B cell (primary cell): ENCODE results near the gene KRTAP4-6. TPM values are rescaled to one million over a fixed set of nuclear protein-coding genes. Genes with fewer than 3 reads are reported as not detected.
"Not testable (repeated sequence)": the region's sequence is repeated elsewhere in the genome, so short reads cannot be mapped to it uniquely, and the experiment has no call there.

Experiments
- ATAC-seq: fragments of 200-7000 bp; cut with Tn5 transposase; one replicate; pipeline ENCODE4 v1.10.0; 2021; ENCODE audit warnings: low read depth, mild to moderate bottlenecking, moderate number of reproducible peaks, moderate library complexity
- CTCF ChIA-PET: fragments of 350-600 bp; sonication (Branson Sonifier 250); formaldehyde crosslinking; loops from one replicate; lab custom pipeline; 2021; ENCODE audit warnings: antibody characterized with exemption, inconsistent platforms; lab: Charles Lee
- POLR2A ChIA-PET: fragments of 350-600 bp; sonication (Branson Sonifier 250); formaldehyde crosslinking; loops from one replicate; lab custom pipeline; 2021; ENCODE audit warnings: antibody characterized with exemption; lab: Charles Lee
- DNase-seq: peaks from one replicate; pipeline ENCODE4 v3.0.0; 2013
- H2AFZ ChIP-seq: 2 replicates; pipeline ENCODE4 v1.6.1; 2012; ENCODE audit warnings: mild to moderate bottlenecking, low read depth, low read length; ENCODE audit not compliant: insufficient read depth, poor library complexity, severe bottlenecking
- H3K27ac ChIP-seq, 2 donors: 1 replicate in 1 of 2; 2 replicates in 1 of 2; pipeline ENCODE4 v1.5.1; 2012 to 2013; ENCODE audit warnings: low read length in 2 of 2, mild to moderate bottlenecking in 2 of 2, moderate library complexity in 1 of 2
- H3K27me3 ChIP-seq, 4 experiments: fragments of 200-600 bp in 1 of 4; sonication (generic) in 1 of 4; replicated peaks in 1 of 4; 1 replicate in 2 of 4; 2 replicates in 2 of 4; pipeline versions ENCODE4 v1.6.1 to v1.7.0; 2013 to 2016; ENCODE audit warnings: low read length in 3 of 4, mild to moderate bottlenecking in 2 of 4, mixed read lengths in 1 of 4, moderate library complexity in 1 of 4; ENCODE audit not compliant: insufficient read depth in 4 of 4, control insufficient read depth in 3 of 4; ENCODE audit errors: control extremely low read depth in 1 of 4
- H3K36me3 ChIP-seq, 2 experiments: replicated peaks in 1 of 2; 1 replicate in 1 of 2; 2 replicates in 1 of 2; pipeline versions ENCODE4 v1.6.1 to v1.7.1; 2013; ENCODE audit warnings: low read length in 1 of 2; ENCODE audit not compliant: insufficient read depth in 2 of 2, control insufficient read depth in 1 of 2; ENCODE audit errors: control extremely low read depth in 1 of 2, extremely low read depth in 1 of 2
- H3K4me1 ChIP-seq, 2 donors: fragments of 200-600 bp in 1 of 2; sonication (generic) in 1 of 2; 1 replicate in 1 of 2; 2 replicates in 1 of 2; pipeline versions ENCODE4 v1.5.1 to v1.6.1; 2013 to 2017; ENCODE audit warnings: low read length in 2 of 2; ENCODE audit not compliant: control insufficient read depth in 2 of 2, insufficient read depth in 2 of 2
- H3K4me2 ChIP-seq: replicated peaks from 2 replicates; pipeline ENCODE3; 2012; ENCODE audit warnings: mild to moderate bottlenecking, low read depth, low read length; ENCODE audit not compliant: poor library complexity, severe bottlenecking
- H3K4me3 ChIP-seq, 5 experiments: fragments of 200-600 bp in 1 of 5; sonication (generic) in 1 of 5; 1 replicate in 3 of 5; 2 replicates in 2 of 5; pipeline versions ENCODE4 v1.5.1 to v1.7.0; 2011 to 2016; ENCODE audit warnings: low read length in 4 of 5, mild to moderate bottlenecking in 4 of 5, low read depth in 2 of 5, control low read depth in 1 of 5, moderate library complexity in 1 of 5; ENCODE audit not compliant: insufficient read depth in 1 of 5; ENCODE audit errors: control extremely low read depth in 1 of 5, extremely low read depth in 1 of 5
- H3K79me2 ChIP-seq: fragments of 200-600 bp; sonication (generic); one replicate; pipeline ENCODE4 v1.6.0; 2016; ENCODE audit warnings: low read length; ENCODE audit not compliant: control insufficient read depth, insufficient read depth
- H3K9ac ChIP-seq: fragments of 200-600 bp; sonication (generic); 2 replicates; pipeline ENCODE4 v1.6.1; 2017; ENCODE audit warnings: mild to moderate bottlenecking, low read length, moderate library complexity
- H3K9me3 ChIP-seq, 3 donors: one replicate each; pipeline versions ENCODE4 v1.6.1 to v1.7.1; 2013; ENCODE audit warnings: low read length in 2 of 3; ENCODE audit not compliant: control insufficient read depth in 2 of 3, insufficient read depth in 1 of 3; ENCODE audit errors: control extremely low read depth in 1 of 3
- H4K20me1 ChIP-seq: 2 replicates; pipeline ENCODE4 v1.6.0; 2012; ENCODE audit warnings: mild to moderate bottlenecking, low read length; ENCODE audit not compliant: insufficient read depth, control insufficient read depth, poor library complexity, severe bottlenecking
- H3K27ac Mint-ChIP-seq: one replicate; pipeline ENCODE4 v1.8.0; 2021; ENCODE audit warnings: mixed read lengths
- H3K27me3 Mint-ChIP-seq: one replicate; pipeline ENCODE4 v1.8.0; 2021; ENCODE audit warnings: mixed read lengths
- H3K4me1 Mint-ChIP-seq: one replicate; pipeline ENCODE4 v1.8.0; 2021; ENCODE audit warnings: mixed read lengths
- H3K4me3 Mint-ChIP-seq: one replicate; pipeline ENCODE4 v1.8.0; 2021; ENCODE audit warnings: mixed read lengths
- H3K9me3 Mint-ChIP-seq: one replicate; pipeline ENCODE4 v1.8.0; 2022; ENCODE audit warnings: mixed read lengths; ENCODE audit not compliant: insufficient read depth
- EZH2 ChIP-seq: IDR thresholded peaks from 2 replicates; pipeline ENCODE4 v1.6.1; 2012; ENCODE audit warnings: borderline replicate concordance, low read depth, mild to moderate bottlenecking, moderate library complexity, low read length; ENCODE audit not compliant: insufficient read depth, poor library complexity, severe bottlenecking
- WGBS: methylation state at CpG from one replicate; pipeline ENCODE4 v1.1.5; 2013; ENCODE audit warnings: missing lambda C conversion rate; ENCODE audit not compliant: insufficient coverage; 5-methylcytosine and 5-hydroxymethylcytosine counted together
- intact Hi-C: fragments of 100-400 bp; cut with micrococcal nuclease; formaldehyde crosslinking; loops from one replicate; pipeline ENCODE4 v1.10.0; 2022
- polyA plus RNA-seq: library from polyadenylated mRNA; depleted of rRNA; stranded (reverse); fragments of >200 nt; gene quantifications from 2 replicates; pipeline ENCODE4 v1.2.3, GENCODE V29; 2012
- total RNA-seq, 2 donors: library from RNA; stranded (reverse); fragments of 120-200 nt in 1 of 2; gene quantifications; 1 replicate in 1 of 2; 2 replicates in 1 of 2; pipeline versions ENCODE4 v1.2.3 to v1.2.4, GENCODE V29; 2013 to 2022
- TF ChIP-seq, protein P1 (sequence below): fragments of 200-600 bp; IDR thresholded peaks from one replicate; pipeline ENCODE4 v1.8.0; 2022; ENCODE audit warnings: antibody characterized with exemption, mild to moderate bottlenecking

Gene KRTAP4-6
- total and polyA plus RNA-seq, 2 donors (not counting 1 experiment from before 2014, with no cell fraction given): not detected

GRCh38 chr17:41108728-41109386 lies 31.5 kb downstream of the KRTAP4-6 start:
- H4K20me1 ChIP-seq, H3K36me3 ChIP-seq, H3K9me3 ChIP-seq, H2AFZ ChIP-seq, H3K9me3 Mint-ChIP-seq, POLR2A ChIA-PET, H3K27me3 ChIP-seq, CTCF ChIA-PET, H3K79me2 ChIP-seq, intact Hi-C loops: not testable (repeated sequence)
- Histone ChIP-seq H3K4me2 (peak overlapping the region; percentile 38), H3K9ac (peak overlapping the region; percentile 59), H3K4me3 (peak overlapping the region in 4 of 5 experiments; percentile 32 to 57 (median 52)), H3K27ac (peak overlapping the region in 1 of 2 donors; percentile 63), H3K4me1 (peaks cover 14 to 19% of the 10 kb centered on the region in 2 donors)
- H3K27ac Mint-ChIP-seq: peak overlapping the region; percentile 51
- ATAC-seq: peak; percentile 43
- DNase-seq: peak; percentile 23
- H3K27me3 Mint-ChIP-seq: peaks cover 16% of the 10 kb centered on the region
- no CpG with 5 or more reads among the region's 1 CpG for WGBS
- peak overlapping the region; percentile 59 for H3K4me3 Mint-ChIP-seq
- peaks cover 18% of the 10 kb centered on the region for H3K4me1 Mint-ChIP-seq

- peaks cover 0 to 2% of the 10 kb centered on the region in 2 experiments for H3K36me3 ChIP-seq
- peak overlapping the region; percentile 59 for H3K9ac ChIP-seq
- ATAC-seq (no peak), DNase-seq (peak; percentile 28)
- peaks cover 0 to 4% (median 0%) of the 10 kb centered on the region in 3 donors for H3K9me3 ChIP-seq
- Mint-ChIP-seq H3K9me3 (no peaks in the 10 kb centered on the region), H3K27ac (peak overlapping the region; percentile 47), H3K4me3 (peak overlapping the region; percentile 39), H3K4me1 (peaks cover 18% of the 10 kb centered on the region), H3K27me3 (peaks cover 22% of the 10 kb centered on the region)
- CTCF ChIA-PET: interaction anchor here (1.0 kb wide), 1 partner anchor 8 kb away, joined by 3 read pairs; no protein-coding TSS in a partner anchor
- no peak for TF ChIP-seq EZH2
- TF ChIP-seq, protein P1, sequence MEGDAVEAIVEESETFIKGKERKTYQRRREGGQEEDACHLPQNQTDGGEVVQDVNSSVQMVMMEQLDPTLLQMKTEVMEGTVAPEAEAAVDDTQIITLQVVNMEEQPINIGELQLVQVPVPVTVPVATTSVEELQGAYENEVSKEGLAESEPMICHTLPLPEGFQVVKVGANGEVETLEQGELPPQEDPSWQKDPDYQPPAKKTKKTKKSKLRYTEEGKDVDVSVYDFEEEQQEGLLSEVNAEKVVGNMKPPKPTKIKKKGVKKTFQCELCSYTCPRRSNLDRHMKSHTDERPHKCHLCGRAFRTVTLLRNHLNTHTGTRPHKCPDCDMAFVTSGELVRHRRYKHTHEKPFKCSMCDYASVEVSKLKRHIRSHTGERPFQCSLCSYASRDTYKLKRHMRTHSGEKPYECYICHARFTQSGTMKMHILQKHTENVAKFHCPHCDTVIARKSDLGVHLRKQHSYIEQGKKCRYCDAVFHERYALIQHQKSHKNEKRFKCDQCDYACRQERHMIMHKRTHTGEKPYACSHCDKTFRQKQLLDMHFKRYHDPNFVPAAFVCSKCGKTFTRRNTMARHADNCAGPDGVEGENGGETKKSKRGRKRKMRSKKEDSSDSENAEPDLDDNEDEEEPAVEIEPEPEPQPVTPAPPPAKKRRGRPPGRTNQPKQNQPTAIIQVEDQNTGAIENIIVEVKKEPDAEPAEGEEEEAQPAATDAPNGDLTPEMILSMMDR: no peak
- no peaks in the 10 kb centered on the region for H4K20me1 ChIP-seq
- peak overlapping the region in 4 of 5 experiments; percentile 32 to 57 (median 52) for H3K4me3 ChIP-seq
- no peak overlapping the region for H2AFZ ChIP-seq
- H3K79me2 ChIP-seq: peaks cover 7% of the 10 kb centered on the region
- WGBS: no CpG with 5 or more reads among the region's 1 CpG
- POLR2A ChIA-PET: no interaction called here
- H3K27ac ChIP-seq: peak overlapping the region; percentile 50 to 63
- no peaks in the 10 kb centered on the region for H3K27me3 ChIP-seq
- peaks cover 14 to 19% of the 10 kb centered on the region in 2 donors for H3K4me1 ChIP-seq
- intact Hi-C loops: no loop called here
- peak overlapping the region; percentile 38 for H3K4me2 ChIP-seq
Measured at GRCh38 chr17:41107941-41108450, 32.3 kb downstream of the KRTAP4-6 start.

DNA sequence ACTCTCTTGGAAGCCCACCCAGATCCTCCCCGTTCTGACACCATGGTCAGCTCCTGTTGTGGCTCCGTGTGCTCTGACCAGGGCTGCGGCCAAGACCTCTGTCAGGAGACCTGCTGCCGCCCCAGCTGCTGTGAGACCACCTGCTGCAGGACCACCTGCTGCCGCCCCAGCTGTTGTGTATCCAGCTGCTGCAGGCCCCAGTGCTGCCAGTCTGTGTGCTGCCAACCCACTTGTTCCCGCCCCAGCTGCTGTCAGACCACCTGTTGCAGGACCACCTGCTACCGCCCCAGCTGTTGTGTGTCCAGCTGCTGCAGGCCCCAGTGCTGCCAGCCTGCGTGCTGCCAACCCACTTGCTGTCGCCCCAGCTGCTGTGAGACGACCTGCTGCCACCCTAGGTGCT lies 35.0 kb downstream of the KRTAP4-6 start, which contains the start of gene KRTAP4-9:
KRTAP4-9 (plus strand) TSS at position 43 of the 400 bp plus-strand sequence; CDS start at position 43, 0 bp downstream.
- CTCF ChIA-PET, ATAC-seq, POLR2A ChIA-PET, H3K4me3 Mint-ChIP-seq, H3K27me3 ChIP-seq, H3K4me3 ChIP-seq, H3K27ac Mint-ChIP-seq, intact Hi-C loops, H2AFZ ChIP-seq, H3K9me3 Mint-ChIP-seq, DNase-seq, H3K36me3 ChIP-seq, H4K20me1 ChIP-seq, H3K9ac ChIP-seq, H3K9me3 ChIP-seq, H3K79me2 ChIP-seq, H3K27ac ChIP-seq, H3K4me2 ChIP-seq: not testable (repeated sequence)
- WGBS: 89% methylated on average over 10 of the region's 10 CpGs
- Mint-ChIP-seq H3K4me1 (peaks cover 19% of the 10 kb centered on the region), H3K27me3 (peaks cover 25% of the 10 kb centered on the region)
- H3K4me1 ChIP-seq: peaks cover 16 to 23% of the 10 kb centered on the region in 2 donors
